Neural cell (in vitro differentiated cells): ENCODE measurements around the gene MGME1. TPM values are rescaled to one million over a fixed set of nuclear protein-coding genes. Genes with fewer than 3 reads are reported as not detected.

Experiments used
- H2AFZ ChIP-seq: fragments of 200-600, 300-800 bp; sonication (generic), shearing (Covaris generic); 2 replicates; pipeline ENCODE4 v1.6.0; 2014; ENCODE audit warnings: low read depth, mild to moderate bottlenecking, antibody characterized with exemption, low read length, moderate library complexity
- H3F3A ChIP-seq: fragments of 200-600 bp; shearing (Covaris generic); 2 replicates; pipeline ENCODE4 v1.6.1; 2016; ENCODE audit warnings: mild to moderate bottlenecking, moderate library complexity, mixed read lengths, antibody characterized with exemption, low read length; ENCODE audit not compliant: insufficient read depth, poor library complexity, severe bottlenecking
- H3K27ac ChIP-seq: fragments of 200-600, 300-800 bp; sonication (generic), shearing (Covaris generic); 2 replicates; pipeline ENCODE4 v1.5.1; 2014; ENCODE audit warnings: mild to moderate bottlenecking, low read length, moderate library complexity
- H3K27me3 ChIP-seq: fragments of 300-800, 200-600 bp; sonication (generic), shearing (Covaris generic); 2 replicates; pipeline ENCODE4 v1.6.0; 2014; ENCODE audit warnings: mild to moderate bottlenecking, low read depth, low read length, moderate library complexity; ENCODE audit not compliant: insufficient read depth
- H3K36me3 ChIP-seq: fragments of 300-800, 200-600 bp; sonication (generic), shearing (Covaris generic); 2 replicates; pipeline ENCODE4 v1.5.1; 2014; ENCODE audit warnings: mild to moderate bottlenecking, antibody characterized with exemption, low read length, moderate library complexity; ENCODE audit not compliant: insufficient read depth
- H3K4me2 ChIP-seq: fragments of 300-800, 200-600 bp; sonication (generic), shearing (Covaris generic); 2 replicates; pipeline ENCODE4 v1.6.0; 2014; ENCODE audit warnings: mild to moderate bottlenecking, low read length
- H3K4me3 ChIP-seq: fragments of 300-800, 200-600 bp; sonication (generic), shearing (Covaris generic); 2 replicates; pipeline ENCODE4 v1.5.1; 2014; ENCODE audit warnings: mild to moderate bottlenecking, low read length, moderate library complexity
- H3K79me2 ChIP-seq: fragments of 200-600 bp; shearing (Covaris generic); replicated peaks from 2 replicates; pipeline ENCODE4 v1.6.0; 2014; ENCODE audit warnings: mild to moderate bottlenecking, low read length, moderate library complexity; ENCODE audit not compliant: insufficient read depth
- H3K9ac ChIP-seq: fragments of 300-800, 200-600 bp; sonication (generic), shearing (Covaris generic); 2 replicates; pipeline ENCODE4 v1.6.1; 2016; ENCODE audit warnings: mild to moderate bottlenecking, low read length, mixed read lengths
- H3K9me2 ChIP-seq: fragments of 200-600 bp; shearing (Covaris generic); 2 replicates; pipeline ENCODE4 v1.6.1; 2016; ENCODE audit warnings: mild to moderate bottlenecking, low read length, mixed read lengths; ENCODE audit not compliant: insufficient read depth
- H3K9me3 ChIP-seq: fragments of 200-600, 300-800 bp; sonication (generic), shearing (Covaris generic); 2 replicates; pipeline ENCODE4 v1.6.1; 2016; ENCODE audit warnings: mild to moderate bottlenecking, mixed run types, low read length, moderate library complexity, mixed read lengths
- H4K20me1 ChIP-seq: fragments of 200-600 bp; shearing (Covaris generic); 2 replicates; pipeline ENCODE4 v1.6.1; 2016; ENCODE audit warnings: mild to moderate bottlenecking, mixed run types; ENCODE audit not compliant: insufficient read depth
- EP300 ChIP-seq: fragments of 450-650 bp; conservative IDR thresholded peaks from 2 replicates; pipeline ENCODE4 v1.6.1; 2014; ENCODE audit warnings: antibody characterized with exemption, mild to moderate bottlenecking, moderate library complexity; ENCODE audit not compliant: poor library complexity, severe bottlenecking
- EZH2 ChIP-seq: fragments of 200-600, 300-800 bp; shearing (Covaris generic), sonication (generic); IDR thresholded peaks from 2 replicates; pipeline ENCODE4 v1.6.1; 2014; ENCODE audit warnings: antibody characterized with exemption, low read length, borderline replicate concordance, mild to moderate bottlenecking; ENCODE audit not compliant: insufficient read depth, poor library complexity, severe bottlenecking
- MXI1 ChIP-seq: fragments of 450-650 bp; conservative IDR thresholded peaks from 2 replicates; pipeline ENCODE4 v1.6.1; 2014; ENCODE audit warnings: antibody characterized with exemption, mild to moderate bottlenecking; ENCODE audit not compliant: poor library complexity, severe bottlenecking
- POLR2AphosphoS5 ChIP-seq: IDR thresholded peaks from 2 replicates; pipeline ENCODE4 v1.6.1; 2012
- RAD21 ChIP-seq: fragments of 450-650 bp; conservative IDR thresholded peaks from 2 replicates; pipeline ENCODE4 v1.6.1; 2014; ENCODE audit warnings: antibody characterized with exemption, mild to moderate bottlenecking, moderate library complexity
- SMC3 ChIP-seq: fragments of 450-650 bp; conservative IDR thresholded peaks from 2 replicates; pipeline ENCODE4 v1.6.1; 2014; ENCODE audit warnings: antibody characterized with exemption, mild to moderate bottlenecking, moderate library complexity; ENCODE audit not compliant: poor library complexity
- TAF1 ChIP-seq: IDR thresholded peaks from 2 replicates; pipeline ENCODE4 v1.6.1; 2012; ENCODE audit warnings: low read depth
- polyA plus RNA-seq: library from polyadenylated mRNA; depleted of rRNA; stranded (reverse); fragments of >200 nt; gene quantifications from 2 replicates; pipeline ENCODE4 v1.2.3, GENCODE V29; 2014
- TF ChIP-seq, protein P1 (sequence below): IDR thresholded peaks from 2 replicates; pipeline ENCODE4 v1.6.1; 2012; ENCODE audit warnings: borderline replicate concordance
- TF ChIP-seq, protein P2 (sequence below): fragments of 450-650 bp; IDR thresholded peaks from 2 replicates; pipeline ENCODE4 v1.5.1; 2014; ENCODE audit warnings: antibody characterized with exemption, mild to moderate bottlenecking, moderate library complexity; ENCODE audit not compliant: poor library complexity, severe bottlenecking

Gene MGME1
- polyA plus RNA-seq, 1 donor from 2014 or later = 7.0 TPM

DNA sequence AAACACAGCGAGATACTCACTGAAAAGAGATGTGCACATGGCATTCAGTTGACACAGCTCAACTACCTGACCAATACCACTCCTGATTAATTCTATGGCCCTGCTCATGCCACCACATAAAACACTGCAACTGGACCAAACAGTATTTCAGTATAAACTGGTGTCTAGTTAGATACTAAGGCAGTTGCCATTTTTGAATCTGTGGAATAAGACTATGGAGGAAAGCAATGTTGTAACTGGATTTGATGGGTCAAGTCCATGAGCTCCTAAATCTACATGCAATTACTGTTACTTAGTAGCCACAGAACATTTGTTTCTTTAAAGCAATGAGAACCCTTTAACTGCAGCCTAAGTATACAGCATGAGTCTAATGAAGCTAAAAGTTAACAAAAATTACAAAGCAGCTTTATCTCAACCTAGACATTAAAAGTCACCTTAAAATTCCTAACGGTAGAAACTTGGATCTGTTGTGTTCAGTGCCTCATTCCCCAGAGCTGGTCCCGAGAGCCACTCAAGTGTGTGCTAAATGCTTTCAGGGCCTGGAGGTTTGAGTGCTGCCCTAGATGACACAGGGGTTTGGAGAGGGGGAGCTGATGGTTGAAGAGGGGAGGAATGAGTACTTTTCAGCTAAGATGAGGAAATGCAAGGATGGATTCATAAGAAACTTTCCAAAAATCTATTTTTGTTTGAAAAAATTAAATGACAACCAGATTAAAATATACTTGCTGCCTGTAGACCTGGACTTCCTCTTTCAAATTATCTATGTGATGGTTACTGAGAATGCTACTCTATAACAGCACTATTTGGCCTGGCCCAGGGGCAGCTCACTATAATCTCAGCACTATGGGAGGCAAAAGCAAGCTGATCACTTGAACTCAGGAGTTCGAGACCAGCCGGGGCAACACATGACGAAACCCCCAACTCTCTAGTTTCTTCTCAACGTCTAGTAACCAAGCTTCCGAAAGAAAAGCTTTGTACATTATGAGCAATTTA, 15.8 kb upstream of the MGME1 start:
- Histone ChIP-seq H3K9me2 (no peaks in the 10 kb centered on the region), H3K4me2 (no peak overlapping the region), H3K9ac (no peak overlapping the region), H3K9me3 (no peaks in the 10 kb centered on the region), H3K27me3 (no peaks in the 10 kb centered on the region), H4K20me1 (no peaks in the 10 kb centered on the region), H3K36me3 (no peaks in the 10 kb centered on the region), H3K27ac (no peak overlapping the region), H3K4me3 (no peak overlapping the region), H3F3A (no peaks in the 10 kb centered on the region), H2AFZ (no peak overlapping the region), H3K79me2 (peaks cover 24% of the 10 kb centered on the region)
- TF ChIP-seq, protein P1, sequence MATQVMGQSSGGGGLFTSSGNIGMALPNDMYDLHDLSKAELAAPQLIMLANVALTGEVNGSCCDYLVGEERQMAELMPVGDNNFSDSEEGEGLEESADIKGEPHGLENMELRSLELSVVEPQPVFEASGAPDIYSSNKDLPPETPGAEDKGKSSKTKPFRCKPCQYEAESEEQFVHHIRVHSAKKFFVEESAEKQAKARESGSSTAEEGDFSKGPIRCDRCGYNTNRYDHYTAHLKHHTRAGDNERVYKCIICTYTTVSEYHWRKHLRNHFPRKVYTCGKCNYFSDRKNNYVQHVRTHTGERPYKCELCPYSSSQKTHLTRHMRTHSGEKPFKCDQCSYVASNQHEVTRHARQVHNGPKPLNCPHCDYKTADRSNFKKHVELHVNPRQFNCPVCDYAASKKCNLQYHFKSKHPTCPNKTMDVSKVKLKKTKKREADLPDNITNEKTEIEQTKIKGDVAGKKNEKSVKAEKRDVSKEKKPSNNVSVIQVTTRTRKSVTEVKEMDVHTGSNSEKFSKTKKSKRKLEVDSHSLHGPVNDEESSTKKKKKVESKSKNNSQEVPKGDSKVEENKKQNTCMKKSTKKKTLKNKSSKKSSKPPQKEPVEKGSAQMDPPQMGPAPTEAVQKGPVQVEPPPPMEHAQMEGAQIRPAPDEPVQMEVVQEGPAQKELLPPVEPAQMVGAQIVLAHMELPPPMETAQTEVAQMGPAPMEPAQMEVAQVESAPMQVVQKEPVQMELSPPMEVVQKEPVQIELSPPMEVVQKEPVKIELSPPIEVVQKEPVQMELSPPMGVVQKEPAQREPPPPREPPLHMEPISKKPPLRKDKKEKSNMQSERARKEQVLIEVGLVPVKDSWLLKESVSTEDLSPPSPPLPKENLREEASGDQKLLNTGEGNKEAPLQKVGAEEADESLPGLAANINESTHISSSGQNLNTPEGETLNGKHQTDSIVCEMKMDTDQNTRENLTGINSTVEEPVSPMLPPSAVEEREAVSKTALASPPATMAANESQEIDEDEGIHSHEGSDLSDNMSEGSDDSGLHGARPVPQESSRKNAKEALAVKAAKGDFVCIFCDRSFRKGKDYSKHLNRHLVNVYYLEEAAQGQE = no peak
- TF ChIP-seq TAF1 (no peak), EZH2 (no peak), MXI1 (no peak)

DNA sequence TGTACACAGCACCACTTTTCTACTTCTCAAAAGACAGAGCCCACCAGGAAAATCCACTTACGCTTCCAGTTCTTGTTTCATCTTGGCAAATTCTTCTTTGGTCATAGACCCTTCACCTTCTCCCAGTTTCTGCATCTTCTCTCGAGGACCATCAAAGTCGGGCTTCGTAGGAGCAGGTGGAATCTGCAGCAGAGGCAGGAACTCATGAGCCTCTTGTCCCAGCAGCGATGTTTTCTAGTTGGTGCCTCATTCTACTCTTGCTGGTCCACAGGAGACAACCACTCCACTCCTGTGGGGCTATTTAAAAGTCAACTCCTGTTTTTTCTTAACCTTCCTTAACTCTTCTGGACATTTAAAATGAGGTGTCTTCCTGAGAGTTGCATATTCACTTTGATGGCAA, 14.9 kb upstream of the MGME1 start:
- H3K36me3 ChIP-seq = no peaks in the 10 kb centered on the region
- H4K20me1 ChIP-seq = no peaks in the 10 kb centered on the region

DNA sequence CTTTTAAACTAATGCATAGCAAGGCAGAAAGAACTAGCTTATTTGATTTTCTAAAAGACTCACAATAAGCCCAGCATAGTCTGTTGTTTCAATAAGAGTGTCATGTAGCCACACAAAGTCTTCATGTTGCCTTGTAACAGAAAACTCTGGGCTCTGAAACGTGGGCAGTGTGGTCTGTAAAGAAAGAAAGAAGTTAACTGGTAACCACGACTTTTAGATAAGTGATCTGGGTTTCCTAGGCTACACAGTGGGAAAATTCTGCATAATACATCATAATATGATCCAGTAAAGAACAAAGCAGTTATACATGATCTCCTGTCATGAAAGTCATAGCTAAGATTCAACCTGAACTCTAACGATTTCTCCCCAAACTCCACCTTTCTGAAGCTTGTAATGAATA, 13.5 kb upstream of the MGME1 start:
- TF ChIP-seq EZH2 (no peak), POLR2AphosphoS5 (no peak), MXI1 (no peak), RAD21 (no peak), EP300 (no peak), SMC3 (no peak), TAF1 (no peak)
- TF ChIP-seq, protein P2, sequence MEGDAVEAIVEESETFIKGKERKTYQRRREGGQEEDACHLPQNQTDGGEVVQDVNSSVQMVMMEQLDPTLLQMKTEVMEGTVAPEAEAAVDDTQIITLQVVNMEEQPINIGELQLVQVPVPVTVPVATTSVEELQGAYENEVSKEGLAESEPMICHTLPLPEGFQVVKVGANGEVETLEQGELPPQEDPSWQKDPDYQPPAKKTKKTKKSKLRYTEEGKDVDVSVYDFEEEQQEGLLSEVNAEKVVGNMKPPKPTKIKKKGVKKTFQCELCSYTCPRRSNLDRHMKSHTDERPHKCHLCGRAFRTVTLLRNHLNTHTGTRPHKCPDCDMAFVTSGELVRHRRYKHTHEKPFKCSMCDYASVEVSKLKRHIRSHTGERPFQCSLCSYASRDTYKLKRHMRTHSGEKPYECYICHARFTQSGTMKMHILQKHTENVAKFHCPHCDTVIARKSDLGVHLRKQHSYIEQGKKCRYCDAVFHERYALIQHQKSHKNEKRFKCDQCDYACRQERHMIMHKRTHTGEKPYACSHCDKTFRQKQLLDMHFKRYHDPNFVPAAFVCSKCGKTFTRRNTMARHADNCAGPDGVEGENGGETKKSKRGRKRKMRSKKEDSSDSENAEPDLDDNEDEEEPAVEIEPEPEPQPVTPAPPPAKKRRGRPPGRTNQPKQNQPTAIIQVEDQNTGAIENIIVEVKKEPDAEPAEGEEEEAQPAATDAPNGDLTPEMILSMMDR = no peak
- TF ChIP-seq, protein P1 = no peak
- H2AFZ ChIP-seq = no peak overlapping the region
- H4K20me1 ChIP-seq = no peaks in the 10 kb centered on the region
- no peak overlapping the region for H3K4me3 ChIP-seq
- no peak overlapping the region for H3K4me2 ChIP-seq
- peaks cover 47% of the 10 kb centered on the region for H3K79me2 ChIP-seq
- no peaks in the 10 kb centered on the region for H3K27me3 ChIP-seq
- no peak overlapping the region for H3K27ac ChIP-seq
- no peak overlapping the region for H3K9ac ChIP-seq
- H3F3A ChIP-seq = no peaks in the 10 kb centered on the region
- H3K36me3 ChIP-seq = no peaks in the 10 kb centered on the region
- H3K9me3 ChIP-seq = no peaks in the 10 kb centered on the region
- H3K9me2 ChIP-seq = no peaks in the 10 kb centered on the region

More for the DNA sequence above, 14.9 kb upstream of the MGME1 start:
- no peak overlapping the region for H3K4me3 ChIP-seq
- H3K9me2 ChIP-seq = no peaks in the 10 kb centered on the region
- H2AFZ ChIP-seq = no peak overlapping the region
- no peak for TF ChIP-seq POLR2AphosphoS5
- no peak overlapping the region for H3K27ac ChIP-seq
- no peaks in the 10 kb centered on the region for H3K27me3 ChIP-seq
- H3K9me3 ChIP-seq = no peaks in the 10 kb centered on the region
- H3F3A ChIP-seq = no peaks in the 10 kb centered on the region
- peaks cover 34% of the 10 kb centered on the region for H3K79me2 ChIP-seq
- no peak overlapping the region for H3K9ac ChIP-seq
- H3K4me2 ChIP-seq = no peak overlapping the region
